OCI-LY1 (cell line): ENCODE results near the gene LSM14A.
A peak's percentile ranks its signal among the peaks of the same experiment; 100 is the strongest.

ENCODE experiments used
- H2AFZ ChIP-seq: fragments of 200-600 bp; sonication (generic), shearing (Covaris generic); 2 replicates; pipeline ENCODE4 v1.6.0; 2014; ENCODE audit warnings: antibody characterized with exemption, mild to moderate bottlenecking, low read length
- H3F3A ChIP-seq: fragments of 200-600 bp; sonication (generic), shearing (Covaris generic); 2 replicates; pipeline ENCODE4 v1.6.0; 2014; ENCODE audit warnings: mild to moderate bottlenecking, antibody characterized with exemption, low read length, moderate library complexity; ENCODE audit not compliant: insufficient read depth
- H3K27ac ChIP-seq: fragments of 200-600 bp; sonication (generic); 2 replicates; pipeline ENCODE4 v1.5.1; 2014; ENCODE audit warnings: low read length, mixed run types, mild to moderate bottlenecking, low read depth; ENCODE audit not compliant: poor library complexity, severe bottlenecking
- H3K27me3 ChIP-seq: fragments of 200-600 bp; sonication (generic); 2 replicates; pipeline ENCODE4 v1.6.0; 2014; ENCODE audit warnings: antibody characterized with exemption, mild to moderate bottlenecking, low read length, moderate library complexity; ENCODE audit not compliant: insufficient read depth
- H3K36me3 ChIP-seq: fragments of 200-600 bp; sonication (generic); 2 replicates; pipeline ENCODE4 v1.6.1; 2014; ENCODE audit warnings: mild to moderate bottlenecking, antibody characterized with exemption, low read length, moderate library complexity, mixed read lengths; ENCODE audit not compliant: insufficient read depth
- H3K4me1 ChIP-seq: fragments of 200-600 bp; sonication (generic); 2 replicates; pipeline ENCODE4 v1.5.1; 2014; ENCODE audit warnings: mild to moderate bottlenecking, low read length, moderate library complexity; ENCODE audit not compliant: insufficient read depth, severe bottlenecking
- H3K4me2 ChIP-seq: fragments of 200-600 bp; sonication (generic), shearing (Covaris generic); 2 replicates; pipeline ENCODE4 v1.6.1; 2014; ENCODE audit warnings: low read length
- H3K4me3 ChIP-seq: fragments of 200-600 bp; sonication (generic); 2 replicates; pipeline ENCODE4 v1.5.1; 2014; ENCODE audit warnings: low read length, low read depth, mild to moderate bottlenecking, mixed read lengths; ENCODE audit not compliant: poor library complexity, severe bottlenecking
- H3K79me2 ChIP-seq: fragments of 200-600 bp; shearing (Covaris generic); 2 replicates; pipeline ENCODE4 v1.6.1; 2016; ENCODE audit warnings: mixed run types, low read length, mixed read lengths; ENCODE audit not compliant: insufficient read depth
- H3K9ac ChIP-seq: fragments of 200-600 bp; sonication (generic), shearing (Covaris generic); 2 replicates; pipeline ENCODE4 v1.6.1; 2014; ENCODE audit warnings: mild to moderate bottlenecking, low read length, mixed read lengths
- H3K9me2 ChIP-seq: fragments of 200-600 bp; sonication (generic), shearing (Covaris generic); 2 replicates; pipeline ENCODE4 v1.6.1; 2014; ENCODE audit warnings: low read depth, mild to moderate bottlenecking, low read length, mixed read lengths
- H3K9me3 ChIP-seq: fragments of 200-600 bp; shearing (Covaris generic); 2 replicates; pipeline ENCODE4 v1.6.1; 2014; ENCODE audit warnings: low read length, mixed read lengths
- H4K20me1 ChIP-seq: fragments of 200-600 bp; sonication (generic), shearing (Covaris generic); 2 replicates; pipeline ENCODE4 v1.6.0; 2016; ENCODE audit warnings: mild to moderate bottlenecking, low read length; ENCODE audit not compliant: insufficient read depth
- EZH2 ChIP-seq: fragments of 200-600 bp; sonication (generic), shearing (Covaris generic); IDR thresholded peaks from 2 replicates; pipeline ENCODE4 v1.8.0; 2017; ENCODE audit warnings: borderline replicate concordance, mixed run types, mild to moderate bottlenecking, antibody characterized with exemption, low read length, moderate library complexity, mixed read lengths
- TF ChIP-seq, protein P1 (sequence below): fragments of 200-600 bp; sonication (generic), shearing (Covaris generic); IDR thresholded peaks from 2 replicates; pipeline ENCODE4 v1.5.1; 2017; ENCODE audit warnings: mild to moderate bottlenecking, antibody characterized with exemption, low read length, moderate library complexity, mixed read lengths

LSM14A gene

DNA sequence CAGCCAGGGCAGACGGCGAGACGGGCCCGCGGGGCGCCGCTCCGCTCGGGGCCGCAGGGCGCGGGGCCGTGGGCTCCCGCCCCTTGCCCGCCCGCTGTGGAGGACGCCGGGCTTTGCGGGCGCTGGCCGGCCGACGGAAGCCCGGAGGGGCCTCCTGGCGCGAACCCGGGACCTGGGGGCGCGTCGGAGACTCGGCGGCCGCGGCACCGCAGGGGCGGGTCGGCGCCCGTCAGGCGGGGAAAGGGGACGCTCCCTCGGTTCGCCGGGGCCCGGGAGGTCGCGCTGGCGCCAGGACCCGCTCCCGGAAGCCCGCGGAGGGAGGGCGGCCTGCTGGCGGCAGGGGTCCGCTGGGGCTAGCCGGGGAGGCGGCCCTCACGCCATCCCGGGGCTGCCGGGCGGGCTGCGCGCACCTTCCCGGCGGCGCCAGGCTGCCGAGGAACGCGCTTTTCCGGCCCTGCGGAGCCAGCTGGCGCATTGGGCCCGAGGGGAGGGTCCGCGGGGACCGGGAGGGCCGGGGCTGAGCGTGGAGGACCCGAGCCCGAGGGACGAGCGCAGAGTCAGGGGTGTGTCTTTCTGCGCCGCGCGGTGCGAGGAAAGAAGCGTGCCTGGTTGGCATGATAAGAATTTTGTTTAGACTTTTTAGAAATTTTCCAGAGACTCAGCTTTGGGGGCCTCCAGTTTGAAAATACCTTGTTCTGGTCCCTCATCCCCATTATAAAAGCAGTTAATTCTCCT is 82.6 kb downstream of the LSM14A start:
- Histone ChIP-seq H3K27ac (no peak overlapping the region), H3K79me2 (no peaks in the 10 kb centered on the region), H2AFZ (no peak overlapping the region), H3K4me3 (peak overlapping the region; percentile 77), H3K9me3 (no peaks in the 10 kb centered on the region), H3K4me2 (peak overlapping the region; percentile 96), H3K36me3 (no peaks in the 10 kb centered on the region), H3K9ac (peak overlapping the region; percentile 67), H4K20me1 (no peaks in the 10 kb centered on the region), H3K27me3 (no peaks in the 10 kb centered on the region), H3F3A (0 out of 2 replicates have a peak, but pooled peaks cover 3% of the 10 kb centered on the region), H3K9me2 (no peaks in the 10 kb centered on the region), H3K4me1 (peaks cover 14% of the 10 kb centered on the region)
- TF ChIP-seq, protein P1, sequence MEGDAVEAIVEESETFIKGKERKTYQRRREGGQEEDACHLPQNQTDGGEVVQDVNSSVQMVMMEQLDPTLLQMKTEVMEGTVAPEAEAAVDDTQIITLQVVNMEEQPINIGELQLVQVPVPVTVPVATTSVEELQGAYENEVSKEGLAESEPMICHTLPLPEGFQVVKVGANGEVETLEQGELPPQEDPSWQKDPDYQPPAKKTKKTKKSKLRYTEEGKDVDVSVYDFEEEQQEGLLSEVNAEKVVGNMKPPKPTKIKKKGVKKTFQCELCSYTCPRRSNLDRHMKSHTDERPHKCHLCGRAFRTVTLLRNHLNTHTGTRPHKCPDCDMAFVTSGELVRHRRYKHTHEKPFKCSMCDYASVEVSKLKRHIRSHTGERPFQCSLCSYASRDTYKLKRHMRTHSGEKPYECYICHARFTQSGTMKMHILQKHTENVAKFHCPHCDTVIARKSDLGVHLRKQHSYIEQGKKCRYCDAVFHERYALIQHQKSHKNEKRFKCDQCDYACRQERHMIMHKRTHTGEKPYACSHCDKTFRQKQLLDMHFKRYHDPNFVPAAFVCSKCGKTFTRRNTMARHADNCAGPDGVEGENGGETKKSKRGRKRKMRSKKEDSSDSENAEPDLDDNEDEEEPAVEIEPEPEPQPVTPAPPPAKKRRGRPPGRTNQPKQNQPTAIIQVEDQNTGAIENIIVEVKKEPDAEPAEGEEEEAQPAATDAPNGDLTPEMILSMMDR = no peak
- TF ChIP-seq EZH2 = no peak

DNA sequence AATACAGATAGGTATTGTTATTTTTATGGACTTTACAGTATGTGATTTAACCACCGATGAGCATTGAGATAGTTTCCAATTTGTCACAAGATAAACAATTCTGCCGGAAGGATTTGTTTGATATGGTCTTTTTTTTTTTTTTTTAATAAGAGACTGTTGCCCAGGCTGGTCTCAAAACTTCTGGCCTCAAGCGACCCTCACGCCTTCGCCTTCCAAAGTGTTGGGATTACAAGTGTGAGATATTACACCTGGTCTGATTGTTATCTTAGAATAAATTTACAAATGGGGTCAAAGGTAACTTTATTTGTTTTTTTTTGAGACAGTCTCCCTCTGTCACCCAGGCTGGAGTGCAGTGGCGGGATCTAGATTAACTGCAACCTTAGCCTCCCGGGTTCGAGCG is 83.2 kb downstream of the LSM14A start:
- Histone ChIP-seq H2AFZ (no peak overlapping the region), H3K27ac (no peak overlapping the region)

DNA sequence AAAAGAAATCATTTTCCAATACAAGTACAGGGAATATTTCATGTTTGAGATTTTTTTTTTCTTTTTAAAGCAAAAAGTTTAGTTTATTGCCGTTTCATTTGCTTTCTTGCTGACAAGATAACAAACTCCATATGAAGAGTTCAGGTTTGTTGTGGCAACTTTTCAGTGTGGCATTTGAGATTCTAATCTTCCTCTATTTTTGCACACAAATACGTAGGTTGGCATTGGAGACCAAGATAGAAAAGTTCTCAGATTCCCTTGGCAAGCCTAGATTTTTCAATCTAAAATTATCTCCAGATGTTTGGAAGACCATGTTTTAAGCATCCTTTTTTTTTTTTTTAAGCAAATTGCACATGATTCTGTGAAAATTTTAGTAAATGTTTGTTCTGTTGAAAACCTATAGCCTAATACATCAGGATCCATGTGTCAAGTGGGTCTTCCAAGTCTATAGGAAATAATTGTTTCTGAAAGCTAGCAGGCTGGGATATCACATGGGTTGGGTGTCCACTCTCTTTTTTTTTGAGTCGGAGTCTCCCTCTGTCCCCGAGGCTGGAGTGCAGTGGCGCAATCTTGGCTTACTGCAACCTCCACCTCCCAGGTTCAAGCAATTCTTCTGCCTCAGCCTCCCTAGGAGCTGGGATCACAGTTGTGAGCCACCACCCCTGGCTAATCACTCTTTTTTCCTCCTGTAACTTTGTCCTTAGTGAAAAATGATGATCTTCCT is 84.7 kb downstream of the LSM14A start:
- Histone ChIP-seq H3K36me3 (no peaks in the 10 kb centered on the region), H3K79me2 (no peaks in the 10 kb centered on the region), H4K20me1 (no peaks in the 10 kb centered on the region), H3K9me2 (no peaks in the 10 kb centered on the region), H3K4me3 (no peak overlapping the region), H3K27ac (no peak overlapping the region), H2AFZ (no peak overlapping the region), H3F3A (0 out of 2 replicates have a peak, but pooled peaks cover 3% of the 10 kb centered on the region), H3K4me2 (no peak overlapping the region), H3K27me3 (no peaks in the 10 kb centered on the region), H3K9ac (no peak overlapping the region), H3K4me1 (peaks cover 14% of the 10 kb centered on the region), H3K9me3 (no peaks in the 10 kb centered on the region)
- no peak for TF ChIP-seq EZH2
- TF ChIP-seq, protein P1 = no peak

More for the DNA sequence above, 83.2 kb downstream of the LSM14A start:
- Histone ChIP-seq H3K4me3 (peak overlapping the region; percentile 77), H3K9me3 (no peaks in the 10 kb centered on the region), H3K27me3 (no peaks in the 10 kb centered on the region), H3K9ac (peak overlapping the region; percentile 67), H4K20me1 (no peaks in the 10 kb centered on the region), H3K9me2 (no peaks in the 10 kb centered on the region), H3K4me1 (peaks cover 14% of the 10 kb centered on the region), H3K79me2 (no peaks in the 10 kb centered on the region), H3F3A (0 out of 2 replicates have a peak, but pooled peaks cover 3% of the 10 kb centered on the region), H3K4me2 (peak overlapping the region; percentile 96), H3K36me3 (no peaks in the 10 kb centered on the region)
- TF ChIP-seq, protein P1 = no peak
- no peak for TF ChIP-seq EZH2
